Activated CD4-positive, CD25-positive, alpha-beta regulatory T cell (primary cell): ENCODE results near the gene DPPA4.
"Not testable (repeated sequence)": the region's sequence is repeated elsewhere in the genome, so short reads cannot be mapped to it uniquely, and the experiment has no call there.

Source experiments
- DNase-seq, 4 experiments: peaks; one replicate each; lab custom pipeline; 2025; lab: John Stamatoyannopoulos, UW

DPPA4 gene, protein sequence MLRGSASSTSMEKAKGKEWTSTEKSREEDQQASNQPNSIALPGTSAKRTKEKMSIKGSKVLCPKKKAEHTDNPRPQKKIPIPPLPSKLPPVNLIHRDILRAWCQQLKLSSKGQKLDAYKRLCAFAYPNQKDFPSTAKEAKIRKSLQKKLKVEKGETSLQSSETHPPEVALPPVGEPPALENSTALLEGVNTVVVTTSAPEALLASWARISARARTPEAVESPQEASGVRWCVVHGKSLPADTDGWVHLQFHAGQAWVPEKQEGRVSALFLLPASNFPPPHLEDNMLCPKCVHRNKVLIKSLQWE

DNA sequence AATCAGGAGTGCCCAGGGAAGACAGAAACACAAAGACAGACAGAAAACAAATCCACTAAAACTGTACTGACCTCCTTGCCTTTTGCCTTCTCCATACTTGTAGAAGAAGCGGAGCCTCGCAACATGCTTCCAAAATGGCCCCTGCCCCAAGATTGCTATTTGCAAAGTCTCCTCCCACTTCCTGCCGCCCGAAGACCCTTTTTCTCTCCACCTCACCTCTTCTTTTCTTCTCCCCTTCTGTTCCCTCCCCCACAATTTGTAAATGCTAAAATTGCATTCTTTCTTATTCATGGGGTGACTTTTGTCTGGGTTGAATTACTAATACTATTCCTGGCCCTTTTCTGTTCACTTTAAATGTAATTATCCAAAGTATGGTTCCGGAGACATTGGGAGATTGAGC lies at the start of gene DPPA4:
Gene DPPA4 (minus strand): TSS at position 154 of the 400 bp plus-strand sequence. CDS start 29 bp downstream, at position 125.
- DNase-seq = no peak

DNA sequence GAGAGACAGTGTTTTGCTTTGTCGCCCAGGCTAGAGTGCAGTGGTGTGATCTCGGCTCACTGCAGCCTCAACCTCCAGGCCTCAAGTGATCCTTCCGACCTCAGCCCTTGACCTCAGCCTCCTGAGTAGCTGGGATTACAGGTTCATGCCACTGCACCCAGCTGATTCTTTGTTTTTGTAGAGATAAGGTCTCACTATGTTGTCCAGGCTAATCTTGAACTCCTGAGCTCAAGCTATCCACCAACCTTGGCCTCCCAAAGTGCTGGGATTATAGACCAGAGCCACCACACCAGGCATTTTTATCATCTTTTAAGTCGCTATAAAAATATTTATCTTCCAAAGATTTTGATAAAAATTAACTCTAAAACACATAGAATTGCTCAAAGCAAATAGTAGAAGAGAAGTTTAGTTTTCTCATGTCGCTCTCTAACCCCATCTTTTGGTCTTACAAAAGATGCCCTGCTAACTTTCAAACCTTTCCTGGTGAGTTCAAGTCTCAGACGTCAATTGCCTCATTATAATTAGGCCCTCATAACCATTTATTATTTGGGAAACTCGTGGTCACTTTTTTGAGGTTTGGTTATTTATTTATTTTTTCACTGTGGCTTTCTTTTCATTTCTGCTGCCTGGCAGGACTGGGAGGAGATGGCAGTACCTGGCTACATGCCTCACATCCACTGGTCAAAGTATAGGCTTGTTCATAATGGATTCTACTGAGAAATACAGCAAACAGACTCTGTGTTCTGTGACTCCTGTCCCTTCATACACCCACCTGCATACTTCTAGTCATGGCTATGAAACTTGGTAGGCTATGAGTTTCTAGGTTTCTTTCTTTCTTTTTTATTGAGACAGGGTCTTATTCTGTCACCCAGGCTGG lies 48.3 kb upstream of the DPPA4 start:
- DNase-seq = no peak

DNA sequence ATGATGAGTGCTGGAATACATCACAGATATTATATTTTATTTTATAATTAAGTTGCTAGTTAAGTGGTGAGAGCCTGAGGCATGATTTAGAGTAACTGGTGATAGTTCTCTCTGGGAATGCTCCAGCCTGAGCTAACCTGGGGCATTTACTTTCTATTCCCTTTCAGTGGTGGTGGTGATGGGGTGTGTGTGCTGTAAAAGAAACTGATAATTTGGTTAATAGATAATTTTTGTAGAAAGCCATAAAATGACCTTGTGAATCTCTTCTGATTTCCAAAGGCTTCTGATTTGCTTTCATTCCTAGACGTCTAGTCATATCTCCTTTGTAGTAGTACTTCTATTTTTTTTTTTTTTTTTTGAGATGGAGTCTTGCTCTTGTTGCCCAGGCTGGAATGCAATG lies 46.8 kb upstream of the DPPA4 start:
- DNase-seq = no peak

DNA sequence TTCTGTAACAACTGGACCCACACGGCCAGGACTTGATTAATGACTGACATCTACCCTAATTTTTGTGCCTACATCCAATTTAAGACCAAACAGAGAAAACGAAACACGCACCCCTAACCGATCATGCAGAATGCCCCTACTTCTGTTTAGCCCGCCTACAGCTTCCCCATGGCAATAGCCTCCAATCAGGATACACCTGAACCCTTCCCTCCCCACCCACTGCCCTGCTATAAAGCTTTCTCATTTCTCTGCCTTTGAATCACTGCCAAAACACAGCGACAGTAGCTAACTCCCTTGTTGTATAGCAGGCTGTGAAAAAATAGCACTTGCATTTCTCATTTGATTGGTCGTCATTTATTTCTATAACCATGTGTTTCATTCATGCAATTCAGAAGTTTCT lies 45.2 kb upstream of the DPPA4 start:
- DNase-seq = no peak

DNA sequence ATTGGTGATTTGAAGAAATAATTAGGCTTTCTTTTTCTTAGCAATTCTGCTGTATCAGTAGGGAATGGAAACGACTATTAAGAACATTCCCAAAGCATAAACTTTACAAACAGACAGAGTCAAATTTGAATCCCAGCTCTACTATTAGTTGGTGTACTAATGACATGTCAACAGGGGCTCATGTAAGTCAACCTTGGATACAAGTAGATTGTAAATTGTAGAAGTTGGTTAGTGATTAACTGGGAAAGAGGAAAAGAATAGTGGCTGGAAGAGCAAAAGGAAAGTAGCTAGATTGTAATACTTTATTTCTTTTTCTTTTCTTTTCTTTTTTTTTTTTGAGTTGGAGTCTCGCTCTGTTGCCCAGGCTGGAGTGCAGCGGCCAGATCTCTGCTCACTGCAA lies 38.6 kb upstream of the DPPA4 start:
- no peak for DNase-seq

DNA sequence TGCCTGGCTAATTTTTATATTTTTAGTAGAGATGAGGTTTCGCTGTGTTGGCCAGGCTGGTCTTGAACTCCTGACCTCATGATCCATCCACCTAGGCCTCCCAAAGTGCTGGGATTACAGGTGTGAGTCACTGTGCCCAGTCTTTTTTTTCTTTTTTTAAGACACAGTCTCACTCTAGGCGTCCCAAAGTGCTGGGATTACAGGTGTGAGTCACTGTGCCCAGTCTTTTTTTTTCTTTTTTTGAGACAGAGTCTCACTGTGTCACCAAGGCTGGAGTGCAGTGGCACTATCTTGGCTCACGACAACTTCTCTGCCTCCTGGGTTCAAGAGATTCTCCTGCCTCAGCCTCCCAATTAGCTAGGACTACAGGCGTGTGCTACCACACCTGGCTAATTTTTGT lies 37.1 kb upstream of the DPPA4 start:
- DNase-seq = not testable (repeated sequence)

DNA sequence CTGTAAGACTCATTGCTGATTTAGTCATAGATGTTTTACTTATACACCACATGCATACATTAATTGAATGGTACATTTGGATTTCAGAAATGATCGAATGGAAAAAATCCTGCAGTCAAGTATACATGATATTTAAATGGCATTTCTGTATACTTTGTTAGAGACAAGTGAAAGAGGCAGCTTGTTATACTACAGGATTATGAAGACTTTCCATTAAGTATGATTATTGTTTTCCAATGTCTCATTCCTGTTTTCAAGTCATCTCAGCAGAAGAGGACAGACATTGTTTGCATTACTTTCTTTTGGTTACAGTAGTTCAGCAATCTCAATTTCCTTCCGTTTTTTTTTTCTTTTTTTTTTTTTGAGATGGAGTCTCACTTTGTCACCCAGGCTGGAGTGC lies 36.6 kb upstream of the DPPA4 start:
- DNase-seq = no peak

DNA sequence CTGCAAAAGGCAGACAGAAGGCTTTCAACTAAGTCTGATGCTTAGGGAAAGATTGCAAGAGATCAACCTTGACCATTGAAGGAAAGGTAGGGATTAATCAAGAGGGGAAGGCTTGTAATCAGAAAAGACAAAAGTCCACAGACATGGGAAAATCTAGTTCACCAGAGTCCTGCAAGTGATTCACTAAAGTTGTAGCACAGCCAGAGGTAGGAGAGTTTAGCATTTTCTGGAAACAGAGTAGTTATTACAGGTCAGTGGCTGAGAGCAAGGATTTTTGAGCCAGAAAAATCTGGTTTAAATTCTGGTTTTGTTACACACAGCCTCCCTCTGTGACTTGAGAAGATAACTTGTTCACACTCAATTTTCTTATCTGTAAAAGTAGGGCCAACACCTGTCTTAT lies 35.3 kb upstream of the DPPA4 start:
- no peak for DNase-seq

DNA sequence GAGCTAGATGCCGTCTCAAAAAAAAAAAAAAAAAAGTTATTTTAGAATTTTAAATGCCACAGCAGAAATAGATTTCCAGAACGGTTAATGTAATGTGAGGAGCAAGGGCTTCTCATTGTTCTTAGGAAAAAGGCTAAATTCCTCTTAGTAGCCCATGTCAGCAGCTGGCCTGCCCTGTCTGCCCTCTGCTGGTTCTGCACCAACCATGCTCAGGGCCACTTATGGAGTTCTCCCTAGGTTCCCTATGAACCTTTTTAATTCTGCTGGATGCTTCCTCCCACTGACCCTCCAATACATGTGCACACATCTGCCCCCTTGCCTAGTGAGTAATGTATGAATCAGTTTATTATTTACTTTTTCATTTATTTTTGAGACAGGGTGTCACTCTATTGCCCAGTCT lies 32.2 kb upstream of the DPPA4 start:
- no peak for DNase-seq

DNA sequence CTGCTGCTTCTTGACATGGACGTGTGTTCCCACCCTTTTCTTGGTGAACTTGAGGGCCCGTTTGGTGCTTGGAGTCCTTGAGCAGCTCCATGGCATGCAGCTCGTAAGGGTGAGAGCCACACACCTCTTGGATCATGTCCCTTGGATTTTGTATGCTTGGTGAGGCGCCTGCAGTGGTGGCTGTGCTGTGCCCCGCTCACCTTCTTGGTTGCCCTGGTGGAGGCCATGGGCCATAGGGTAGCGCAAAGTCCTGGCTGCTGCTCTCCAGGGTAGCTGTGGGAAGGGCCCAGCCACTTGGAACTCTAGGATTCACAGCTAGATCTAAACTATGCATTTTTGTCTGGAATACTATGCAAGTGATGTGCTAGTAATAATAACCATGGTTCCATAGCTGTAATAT lies 26.7 kb upstream of the DPPA4 start:
- DNase-seq = no peak

DNA sequence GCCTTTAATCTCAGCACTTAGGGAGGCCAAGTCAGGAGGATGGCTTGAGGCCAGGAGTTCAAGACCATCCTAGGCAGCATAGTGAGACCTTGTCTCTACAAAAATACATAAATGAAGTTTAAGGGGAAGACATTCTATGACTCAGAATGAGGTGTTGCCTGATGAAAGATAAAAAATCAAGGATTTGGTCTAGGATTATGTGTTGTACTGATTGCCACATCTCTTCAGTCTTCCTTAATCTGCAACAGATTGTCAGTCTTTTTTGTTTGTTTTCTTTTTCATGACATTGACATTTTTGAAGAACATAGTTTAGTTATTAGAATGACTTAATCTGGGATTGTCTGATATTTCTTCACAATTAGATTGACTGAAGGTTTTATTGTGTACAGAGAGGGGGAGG lies 26.3 kb upstream of the DPPA4 start:
- DNase-seq = no peak

DNA sequence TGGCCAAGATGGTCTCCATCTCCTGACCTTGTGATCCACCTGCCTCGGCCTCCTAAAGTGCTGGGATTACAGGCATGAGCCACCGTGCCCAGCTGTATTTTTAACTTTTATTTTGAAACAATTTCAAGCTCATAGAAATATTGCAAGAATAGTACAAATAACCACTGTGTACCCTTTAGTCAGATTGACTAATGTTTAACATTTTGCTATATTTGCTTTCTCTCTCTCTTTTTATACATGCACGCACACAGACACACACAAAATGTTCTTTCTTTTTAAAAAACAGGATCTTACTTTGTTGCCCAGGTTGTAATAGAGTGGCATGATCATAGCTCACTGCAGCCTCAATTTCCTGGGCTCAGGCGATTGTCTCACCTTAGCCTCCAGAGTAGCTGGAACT lies 25.5 kb upstream of the DPPA4 start:
- no peak for DNase-seq

DNA sequence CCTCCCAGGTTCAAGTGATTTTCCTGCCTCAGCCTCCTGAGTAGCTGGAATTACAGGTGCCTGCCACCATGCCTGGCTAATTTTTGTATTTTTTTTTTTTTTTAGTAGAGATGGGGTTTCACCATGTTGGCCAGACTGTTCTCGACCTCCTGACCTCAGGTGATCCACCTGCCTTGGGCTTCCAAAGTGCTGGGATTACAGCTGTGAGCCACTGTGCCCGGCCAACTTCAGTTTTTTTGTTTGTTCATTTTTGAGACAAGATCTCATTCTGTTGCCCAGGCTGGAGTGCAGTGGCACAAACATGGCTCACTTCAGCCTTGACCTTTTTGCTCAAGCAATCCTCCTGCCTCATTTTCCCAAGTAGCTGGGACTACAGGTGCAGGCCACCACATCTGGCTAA lies 21.5 kb upstream of the DPPA4 start:
- DNase-seq = not testable (repeated sequence)

DNA sequence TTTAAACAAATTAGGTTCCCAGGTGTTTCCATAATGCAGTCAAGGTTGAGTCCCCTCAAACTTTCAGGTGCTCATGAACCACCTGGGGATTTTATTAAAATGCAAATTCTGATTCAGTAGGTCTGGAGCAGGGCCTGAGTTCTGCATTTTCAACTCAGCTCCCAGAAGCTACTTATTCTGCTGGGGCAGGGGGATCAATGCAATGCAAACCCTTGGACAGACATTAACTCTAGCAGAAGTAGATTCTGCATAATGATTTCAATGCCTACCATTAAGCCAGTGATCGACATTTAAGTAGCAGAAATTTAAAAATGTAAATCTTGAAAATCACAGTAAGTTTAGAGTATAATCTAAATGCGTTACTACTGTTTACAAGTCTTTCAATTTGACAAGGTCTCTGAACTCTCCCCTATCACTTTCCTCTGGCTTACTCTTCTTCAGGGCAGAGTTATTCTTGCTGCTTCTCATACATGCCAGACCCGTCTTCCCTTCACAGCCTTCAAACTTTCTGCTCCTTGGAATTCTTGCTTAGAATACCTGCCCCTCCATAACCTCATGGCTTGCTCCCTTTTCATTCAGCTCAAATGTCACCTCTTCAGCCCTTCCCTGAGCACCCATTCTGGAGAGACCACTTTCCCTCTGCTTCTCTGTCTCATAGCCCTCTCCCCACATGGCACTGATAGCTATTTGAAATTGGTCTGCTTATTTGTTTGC lies 19.3 kb upstream of the DPPA4 start:
- no peak for DNase-seq

DNA sequence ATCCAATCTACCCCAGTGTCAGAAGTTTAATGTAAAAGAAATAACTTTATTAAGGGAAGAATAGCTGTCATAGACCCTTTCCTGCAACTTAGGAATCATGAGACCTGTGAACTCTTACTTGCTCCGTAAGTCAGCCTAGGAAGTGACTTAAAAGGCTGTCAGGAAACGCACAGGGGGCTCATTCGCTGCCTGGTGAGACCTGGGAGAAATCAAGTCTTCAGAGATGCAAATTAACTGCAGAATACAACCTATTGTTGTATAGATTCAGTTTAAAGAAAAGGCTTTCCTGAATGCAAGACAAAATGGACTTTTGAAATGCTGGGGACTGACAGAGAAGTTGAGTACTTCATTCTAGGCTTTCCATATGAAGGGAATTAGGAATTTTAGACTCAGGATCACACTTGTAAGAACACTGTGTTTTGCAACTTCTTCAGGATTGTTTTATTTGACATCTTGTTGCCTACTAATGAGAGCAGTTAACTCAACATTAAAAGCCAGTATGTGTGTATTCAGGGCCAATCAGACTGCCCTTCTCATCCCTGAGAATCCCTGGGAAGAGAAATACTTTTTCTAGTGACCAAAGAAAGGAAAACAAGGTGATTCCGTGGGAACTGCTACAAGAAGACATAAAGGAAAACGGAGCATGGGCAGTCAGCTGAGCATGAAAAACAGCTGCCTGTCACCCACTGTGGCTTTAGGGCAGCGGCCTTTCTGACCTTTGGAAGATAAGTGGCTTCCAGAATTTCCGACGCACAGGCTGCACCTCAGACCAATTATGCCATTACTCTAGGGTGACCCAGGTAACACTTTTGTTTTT lies 18.5 kb upstream of the DPPA4 start:
- DNase-seq = no peak

DNA sequence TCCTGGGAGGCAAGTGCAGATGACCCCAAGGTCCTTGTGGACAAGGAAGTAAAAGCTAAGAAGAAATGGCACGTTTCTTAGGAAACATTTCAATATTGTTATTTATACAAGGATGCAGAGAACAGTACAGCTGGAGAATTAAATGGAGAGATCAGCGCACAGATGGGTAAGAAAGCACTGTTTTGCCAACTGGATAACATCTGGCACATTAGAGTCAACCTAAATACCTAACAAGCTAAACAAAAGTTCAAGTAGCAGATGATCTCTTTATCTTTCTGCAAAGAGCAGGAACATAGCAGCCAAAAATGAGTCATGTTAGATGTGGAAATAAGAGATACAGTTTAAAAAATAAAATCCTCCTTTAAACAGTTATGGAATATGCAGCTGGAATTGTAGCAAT lies 15.7 kb upstream of the DPPA4 start:
- DNase-seq = no peak

DNA sequence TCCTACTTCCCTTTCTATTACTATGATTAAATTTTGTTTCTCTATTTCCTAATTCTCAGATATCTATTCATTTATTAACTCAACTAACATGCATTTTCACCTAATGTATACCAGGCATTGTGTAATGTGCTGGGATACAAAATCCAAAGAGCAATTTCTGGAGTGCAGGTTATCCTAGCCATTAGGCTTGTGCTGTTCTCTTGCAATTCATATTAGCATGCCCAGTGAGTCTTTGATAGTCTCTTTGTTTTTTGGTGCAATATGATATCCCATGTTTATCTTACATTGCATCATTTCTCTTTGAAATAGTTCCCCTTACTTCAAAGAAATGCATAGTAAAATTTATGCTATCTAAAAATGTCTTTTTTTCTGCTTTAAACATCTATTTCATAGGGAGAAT lies 13.9 kb upstream of the DPPA4 start:
- no peak for DNase-seq

DNA sequence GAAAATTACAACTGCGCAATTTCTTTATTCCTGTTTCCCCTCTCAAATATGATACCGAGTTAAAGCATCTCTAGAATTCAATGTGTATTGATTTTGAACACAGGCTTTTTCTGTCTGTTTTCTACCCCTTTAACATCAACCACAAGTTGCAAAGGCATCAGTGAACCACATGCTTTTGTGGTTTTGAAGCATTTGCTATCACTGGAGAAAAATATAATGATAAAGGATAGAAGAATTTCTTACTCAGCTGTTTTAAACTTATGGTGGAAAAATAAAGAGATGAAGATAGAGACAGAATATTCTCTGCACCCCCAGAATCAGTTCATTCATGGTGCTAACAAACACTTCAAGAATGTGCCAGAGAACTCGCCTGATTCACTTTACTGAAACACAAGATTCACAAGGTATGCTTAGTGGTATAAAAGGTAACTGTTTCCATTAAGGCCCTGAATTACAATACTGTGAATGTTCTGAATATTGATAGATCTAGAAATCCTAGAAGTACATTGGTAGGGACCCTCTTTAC lies 9.5 kb upstream of the DPPA4 start:
- no peak for DNase-seq

DNA sequence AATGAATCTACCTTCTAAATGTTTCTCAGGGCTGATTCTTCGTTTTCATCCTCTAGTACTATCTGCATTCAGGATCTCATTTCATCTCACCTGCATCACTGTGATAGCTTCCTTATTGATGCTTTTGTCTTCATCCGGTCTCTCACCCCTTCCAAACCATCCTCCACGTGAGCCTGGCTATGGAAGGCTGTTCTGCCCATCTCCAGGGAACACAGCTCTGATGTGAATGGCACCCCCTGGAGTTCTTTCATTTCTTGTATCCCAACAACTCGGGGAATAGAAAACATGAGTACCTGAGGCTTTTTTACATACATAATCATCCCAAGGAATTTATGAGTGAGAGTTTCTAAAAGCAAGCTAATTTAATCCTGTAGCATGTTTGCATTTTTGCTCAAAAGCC lies 8.8 kb upstream of the DPPA4 start:
- DNase-seq = no peak

DNA sequence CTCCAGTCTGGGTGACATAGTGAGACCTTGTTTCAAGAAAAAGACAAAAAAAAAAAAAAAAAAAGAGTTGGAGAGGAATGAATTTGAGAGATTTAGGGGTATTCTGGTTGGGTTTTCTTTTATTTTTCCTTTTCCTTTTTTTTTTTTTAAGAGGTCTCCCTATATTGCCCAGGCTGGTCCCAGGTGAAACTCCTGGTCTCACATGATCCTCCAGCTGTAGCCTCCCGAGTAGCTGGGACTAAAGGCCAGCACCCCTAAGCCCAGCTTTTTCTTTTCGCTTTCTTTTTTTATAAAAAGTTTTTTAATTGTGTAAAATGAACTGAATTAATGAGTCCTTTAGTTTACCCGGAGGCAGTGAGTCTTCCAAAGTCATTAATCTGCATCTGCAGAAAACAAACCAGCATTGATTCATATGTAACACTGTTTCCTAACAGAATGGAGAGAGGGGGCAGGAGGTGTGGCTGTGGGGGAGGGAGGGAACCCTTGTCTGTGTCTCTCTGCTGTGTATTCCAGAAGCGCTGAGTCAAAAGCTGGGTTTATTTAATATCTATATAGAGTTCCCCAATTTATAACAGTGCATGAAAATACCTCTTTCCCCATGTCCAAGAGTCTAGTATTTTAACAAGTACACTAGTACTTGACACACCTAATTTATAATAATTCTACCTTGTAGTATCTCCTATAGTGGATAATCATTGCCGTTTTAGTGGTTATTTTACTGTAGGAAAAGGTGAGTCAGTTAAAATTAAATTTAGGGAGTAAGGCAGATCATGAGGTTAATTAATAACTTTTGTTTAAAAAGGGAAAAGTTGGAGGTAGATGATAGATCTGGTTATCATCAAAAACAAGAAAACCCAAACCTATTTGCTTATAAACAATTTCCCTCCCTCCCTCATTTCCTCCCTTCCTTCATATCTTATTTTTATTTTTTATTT lies 2.6 kb upstream of the DPPA4 start:
- no peak for DNase-seq

DNA sequence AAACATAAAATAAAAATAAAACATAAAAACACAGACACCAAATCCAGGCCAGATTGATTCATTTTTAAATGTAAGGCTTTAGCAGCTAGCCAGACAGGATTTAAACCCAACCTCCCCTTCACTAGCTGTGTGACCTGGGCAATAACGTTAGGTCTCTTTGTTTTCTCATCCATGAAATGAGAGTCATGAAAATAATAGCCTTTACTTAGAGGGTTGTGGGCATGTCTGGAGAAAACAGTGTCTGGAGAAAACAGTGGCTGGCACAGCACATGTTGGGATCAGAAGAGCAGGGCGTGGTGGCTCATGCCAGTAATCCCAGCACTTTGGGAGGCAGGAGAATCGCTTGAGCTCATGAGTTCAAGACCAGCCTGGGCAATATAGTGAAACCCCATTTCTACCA lies 1.9 kb upstream of the DPPA4 start:
- no peak for DNase-seq
